Pancreas (tissue), 10 donors: ENCODE results near the gene FNIP2. TPM values are rescaled to one million over a fixed set of nuclear protein-coding genes. Genes with fewer than 3 reads are reported as not detected.

Experiments used
- ATAC-seq, 4 donors: fragments of 200-7000 bp; cut with Tn5 transposase; one replicate each; pipeline versions ENCODE4 v1.8.0 to v1.9.1; 2020; ENCODE audit warnings: mild to moderate bottlenecking in 4 of 4, moderate library complexity in 4 of 4
- DNase-seq, 6 donors: peaks; one replicate each; pipeline ENCODE4 v3.0.0-alpha.2; 2020
- FAIRE-seq: peaks from 2 replicates; lab custom pipeline; 2012; peaks lifted over from hg19 to GRCh38; lab: Jason Lieb, UNC
- H3K27ac ChIP-seq, 4 donors: fragments of 200-600 bp; sonication (generic); 1 replicate in 3 of 4; 2 replicates in 1 of 4; pipeline versions ENCODE4 v1.5.0 to v1.8.0; 2020
- H3K27me3 ChIP-seq, 4 donors: fragments of 200-600 bp; one replicate each; pipeline ENCODE4 v1.8.0; 2021
- H3K36me3 ChIP-seq, 3 donors: fragments of 200-600 bp; sonication (generic) in 1 of 3; one replicate each; pipeline versions ENCODE4 v1.5.0 to v1.8.0; 2020 to 2021
- H3K4me1 ChIP-seq, 3 donors: fragments of 200-600 bp; one replicate each; pipeline ENCODE4 v1.8.0; 2021
- H3K4me3 ChIP-seq, 4 donors: fragments of 200-600 bp; sonication (generic) in 2 of 4; one replicate each; pipeline versions ENCODE4 v1.5.0 to v1.8.0; 2020 to 2021
- H3K9me3 ChIP-seq, 4 donors: fragments of 200-600 bp; one replicate each; pipeline ENCODE4 v1.8.0; 2021
- WGBS, 2 donors: extraction: QIAGEN DNeasy Blood & Tissue Kit; methylation state at CpG; one replicate each; pipeline ENCODE4 v1.1.7; 2013; 5-methylcytosine and 5-hydroxymethylcytosine counted together
- intact Hi-C, 3 donors: fragments of 100-400 bp; cut with DNase I; formaldehyde crosslinking; loops; one replicate each; pipeline versions ENCODE4 v1.11.1 to v1.14.2; 2022
- polyA plus RNA-seq, 2 donors: library from polyadenylated mRNA; stranded (reverse); fragments of 200-250 nt; gene quantifications; one replicate each; pipeline ENCODE4 v1.2.3, GENCODE V29; 2013
- total RNA-seq, 6 donors: library from RNA; stranded (reverse); fragmentation: NEBNext Ultra II Directional in 4 of 6; extraction: Animal tissue kit (Norgen Biotek cat#: 25700) in 4 of 6; gene quantifications; one replicate each; pipeline versions ENCODE4 v1.2.1 to v1.2.4, GENCODE V29; 2021 to 2023
- TF ChIP-seq, protein P1 (sequence below), 4 donors: fragments of 200-600 bp; sonication (generic) in 3 of 4; IDR thresholded peaks; one replicate each; pipeline versions ENCODE4 v1.5.0 to v1.8.0; 2021; ENCODE audit warnings: antibody characterized with exemption in 4 of 4
- donor health status: healthy with polysubstance abuse.
- donor health status: DM: no; HTN: no; CAD: no; lungs with moderate emphysema.
- donor health status: DM: no; HTN: no; CAD: no.
- donor health status: control.
- donor health status: control.
- donor health status: Bipolar disorder and iron deficiency.
- donor health status: DM: yes; HTN: yes; CAD: no.
- donor health status: DM: no; HTN: no; CAD: no.
- donor health status: DM: no; HTN: no; CAD: no.
- donor health status: DM: yes; HTN: yes; CAD: no.

Gene FNIP2
- total and polyA plus RNA-seq, 8 donors: 5.4 to 28.2 (median 15.9) TPM

- TF ChIP-seq, protein P1, sequence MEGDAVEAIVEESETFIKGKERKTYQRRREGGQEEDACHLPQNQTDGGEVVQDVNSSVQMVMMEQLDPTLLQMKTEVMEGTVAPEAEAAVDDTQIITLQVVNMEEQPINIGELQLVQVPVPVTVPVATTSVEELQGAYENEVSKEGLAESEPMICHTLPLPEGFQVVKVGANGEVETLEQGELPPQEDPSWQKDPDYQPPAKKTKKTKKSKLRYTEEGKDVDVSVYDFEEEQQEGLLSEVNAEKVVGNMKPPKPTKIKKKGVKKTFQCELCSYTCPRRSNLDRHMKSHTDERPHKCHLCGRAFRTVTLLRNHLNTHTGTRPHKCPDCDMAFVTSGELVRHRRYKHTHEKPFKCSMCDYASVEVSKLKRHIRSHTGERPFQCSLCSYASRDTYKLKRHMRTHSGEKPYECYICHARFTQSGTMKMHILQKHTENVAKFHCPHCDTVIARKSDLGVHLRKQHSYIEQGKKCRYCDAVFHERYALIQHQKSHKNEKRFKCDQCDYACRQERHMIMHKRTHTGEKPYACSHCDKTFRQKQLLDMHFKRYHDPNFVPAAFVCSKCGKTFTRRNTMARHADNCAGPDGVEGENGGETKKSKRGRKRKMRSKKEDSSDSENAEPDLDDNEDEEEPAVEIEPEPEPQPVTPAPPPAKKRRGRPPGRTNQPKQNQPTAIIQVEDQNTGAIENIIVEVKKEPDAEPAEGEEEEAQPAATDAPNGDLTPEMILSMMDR (IDR thresholded peaks at IDR 0.05): no peak
- Histone ChIP-seq H3K4me3 (no peak overlapping the region), H3K27me3 (no peaks in the 10 kb centered on the region), H3K36me3 (no peaks in the 10 kb centered on the region), H3K4me1 (peaks cover 36 to 71% (median 53%) of the 10 kb centered on the region in 3 donors), H3K27ac (peak overlapping the region in 2 of 4 donors; percentile 59 to 61), H3K9me3 (no peaks in the 10 kb centered on the region)
- intact Hi-C loops: no loop called here
- WGBS, 2 donors: 5 to 20% methylated on average over 1 of the region's 1 CpG
- FAIRE-seq (no peak), ATAC-seq (peak in 1 of 4 donors; percentile 22), DNase-seq (no peak)
Observed at GRCh38 chr4:158781963-158782362, 13.1 kb downstream of the FNIP2 start.

- Histone ChIP-seq H3K4me3 (no peak overlapping the region), H3K4me1 (peaks cover 43 to 69% (median 54%) of the 10 kb centered on the region in 3 donors), H3K27me3 (no peaks in the 10 kb centered on the region), H3K9me3 (no peaks in the 10 kb centered on the region), H3K27ac (peak overlapping the region in 3 of 4 donors; percentile 34 to 61 (median 59)), H3K36me3 (no peaks in the 10 kb centered on the region)
- DNase-seq (no peak), FAIRE-seq (peak; percentile 49), ATAC-seq (peak; percentile 78 to 86 (median 83))
- intact Hi-C loops: no loop called here
- 15 to 22% methylated on average over 4 of the region's 4 CpGs for WGBS, 2 donors
- TF ChIP-seq, protein P1 (IDR thresholded peaks at IDR 0.05): no peak
Observed at GRCh38 chr4:158782551-158783360, 13.9 kb downstream of the FNIP2 start.

DNA sequence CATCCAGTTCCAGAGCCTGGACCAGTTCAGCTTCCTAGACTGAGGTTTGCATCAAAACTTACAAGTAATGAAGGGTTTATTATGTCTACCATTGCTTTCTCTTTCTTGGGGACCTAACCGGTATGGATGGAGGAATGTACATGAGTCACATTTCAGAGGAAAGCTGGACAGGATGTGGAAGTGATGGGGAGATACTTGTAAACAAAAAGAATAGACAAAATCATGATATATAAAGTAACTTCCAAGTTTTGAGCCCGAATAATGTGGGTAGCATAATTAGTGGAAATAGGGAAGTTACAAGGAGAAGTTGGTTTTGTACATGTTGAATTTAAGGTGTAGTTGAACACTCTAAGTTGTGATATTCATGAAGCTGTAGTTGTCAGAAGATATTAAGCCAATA is 15.0 kb downstream of the FNIP2 start:
- no peak for FAIRE-seq
- Histone ChIP-seq H3K27me3 (no peaks in the 10 kb centered on the region), H3K27ac (peak overlapping the region in 3 of 4 donors; percentile 34 to 61 (median 59)), H3K4me3 (no peak overlapping the region), H3K9me3 (no peaks in the 10 kb centered on the region), H3K36me3 (no peaks in the 10 kb centered on the region), H3K4me1 (peaks cover 43 to 65% (median 59%) of the 10 kb centered on the region in 3 donors)
- DNase-seq: no peak
- TF ChIP-seq, protein P1 (IDR thresholded peaks at IDR 0.05): no peak
- no peak for ATAC-seq
- intact Hi-C loops: no loop called here
- 27 to 65% methylated on average over 2 of the region's 2 CpGs for WGBS, 2 donors

DNA sequence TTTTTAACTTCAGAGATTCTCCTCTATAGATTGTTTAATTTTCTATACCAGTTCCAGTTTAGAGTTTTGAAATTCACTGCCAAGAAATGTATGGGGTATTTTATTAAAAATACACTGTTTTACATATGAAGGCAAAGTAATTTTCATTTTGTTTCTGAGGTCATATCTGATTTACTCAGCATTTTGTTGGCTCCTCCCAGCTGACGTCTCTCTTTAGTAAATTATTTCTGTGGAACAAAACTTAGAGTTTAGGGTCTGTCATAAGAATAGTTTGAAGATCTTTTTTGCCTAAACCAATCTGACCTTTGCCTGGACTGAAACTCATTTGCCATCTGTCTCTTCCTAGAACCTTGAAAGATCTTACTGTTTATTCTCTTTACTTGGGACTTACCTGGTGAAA is 16.9 kb downstream of the FNIP2 start:
- ATAC-seq (peak; percentile 12 to 35 (median 24)), DNase-seq (no peak), FAIRE-seq (no peak)
- TF ChIP-seq, protein P1 (IDR thresholded peaks at IDR 0.05): no peak
- intact Hi-C loops: no loop called here
- WGBS, 2 donors: 9 to 14% methylated on average over 1 of the region's 1 CpG
- Histone ChIP-seq H3K27me3 (no peaks in the 10 kb centered on the region), H3K4me1 (peaks cover 43 to 59% (median 59%) of the 10 kb centered on the region in 3 donors), H3K9me3 (no peaks in the 10 kb centered on the region), H3K36me3 (no peaks in the 10 kb centered on the region), H3K4me3 (peak overlapping the region in 1 of 4 donors; percentile 10), H3K27ac (peak overlapping the region in 3 of 4 donors; percentile 33 to 57 (median 56))
